Activated CD4-positive, alpha-beta T cell treated with anti-CD3 and anti-CD28 coated beads, Interleukin-2, amount 50 U/mL, for 16 hours (primary cell): ENCODE data around the gene KCNK5.
A peak's percentile ranks its signal among the peaks of the same experiment; 100 is the strongest.

Experiments
- DNase-seq: peaks from one replicate; pipeline ENCODE4 v3.0.0-alpha.2; 2020

Gene KCNK5, protein sequence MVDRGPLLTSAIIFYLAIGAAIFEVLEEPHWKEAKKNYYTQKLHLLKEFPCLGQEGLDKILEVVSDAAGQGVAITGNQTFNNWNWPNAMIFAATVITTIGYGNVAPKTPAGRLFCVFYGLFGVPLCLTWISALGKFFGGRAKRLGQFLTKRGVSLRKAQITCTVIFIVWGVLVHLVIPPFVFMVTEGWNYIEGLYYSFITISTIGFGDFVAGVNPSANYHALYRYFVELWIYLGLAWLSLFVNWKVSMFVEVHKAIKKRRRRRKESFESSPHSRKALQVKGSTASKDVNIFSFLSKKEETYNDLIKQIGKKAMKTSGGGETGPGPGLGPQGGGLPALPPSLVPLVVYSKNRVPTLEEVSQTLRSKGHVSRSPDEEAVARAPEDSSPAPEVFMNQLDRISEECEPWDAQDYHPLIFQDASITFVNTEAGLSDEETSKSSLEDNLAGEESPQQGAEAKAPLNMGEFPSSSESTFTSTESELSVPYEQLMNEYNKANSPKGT

DNA sequence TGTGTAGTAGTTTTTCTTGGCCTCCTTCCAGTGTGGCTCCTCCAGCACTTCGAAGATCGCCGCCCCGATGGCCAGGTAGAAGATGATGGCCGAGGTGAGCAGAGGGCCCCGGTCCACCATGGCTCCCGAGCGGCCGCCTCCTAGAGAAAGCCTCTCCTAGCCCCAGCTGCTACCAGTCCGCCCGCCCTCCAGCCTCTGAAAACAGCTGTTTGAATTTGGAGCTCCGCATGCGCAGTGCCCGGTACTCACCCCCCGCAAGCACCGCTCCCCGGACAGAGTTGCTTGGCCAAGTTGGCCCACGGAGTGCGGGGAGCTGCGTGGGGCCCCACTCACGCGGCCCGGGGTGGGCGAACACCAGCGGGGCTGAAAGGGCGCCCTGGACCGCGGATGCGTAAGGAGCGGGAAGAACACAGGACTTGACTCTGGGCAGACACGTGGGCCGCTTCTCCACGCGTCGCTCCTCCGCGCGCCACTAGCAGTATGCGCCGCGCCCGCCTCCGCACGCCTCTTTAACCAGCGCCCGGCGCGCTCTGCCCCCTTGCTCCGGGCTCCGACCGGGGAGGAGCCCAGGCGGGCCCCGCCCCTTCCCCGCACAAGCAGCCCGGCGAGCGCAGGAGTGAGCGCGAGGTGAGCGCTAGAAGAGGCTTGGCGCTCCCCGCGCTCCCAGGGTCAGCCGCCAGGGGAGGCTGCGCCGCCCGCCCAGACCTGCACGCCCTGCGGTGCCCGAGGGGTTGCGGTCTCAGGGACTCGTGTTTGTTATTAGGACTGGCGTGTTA is at the start of gene KCNK5:
Gene KCNK5, minus strand, starts transcription at position 484 of the 776 bp plus-strand sequence. Its CDS starts 364 bp downstream, at position 120.
- peak; percentile 91 for DNase-seq

DNA sequence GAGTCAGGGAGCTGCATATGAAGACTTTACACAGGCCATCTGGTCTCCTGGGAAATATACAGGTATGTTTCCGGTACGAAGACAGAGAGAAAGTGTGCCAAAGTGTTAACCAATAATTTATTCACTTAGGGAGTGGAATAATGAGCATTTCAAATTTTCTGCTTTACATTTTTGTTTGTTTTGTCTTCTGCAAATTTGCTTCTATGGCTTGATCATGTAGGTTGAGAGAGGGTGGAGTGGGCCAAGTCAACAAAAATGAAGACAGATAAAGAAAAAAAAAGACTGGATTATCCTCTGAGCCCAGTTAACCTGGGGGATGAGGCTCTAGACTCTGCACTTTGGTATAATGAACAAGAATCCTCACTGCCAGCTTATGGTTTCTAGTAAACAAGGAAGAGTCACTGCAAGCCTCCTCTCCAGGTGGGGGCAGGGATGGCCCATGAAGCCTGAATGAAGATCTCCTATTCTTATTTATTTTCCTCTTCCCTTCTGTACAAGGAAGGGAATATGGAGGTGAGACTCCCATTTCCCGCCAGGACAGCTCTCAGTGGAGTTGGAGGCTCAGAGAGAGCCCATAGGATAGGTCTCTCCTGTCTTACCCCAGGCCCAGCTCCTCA is 47.2 kb upstream of the KCNK5 start:
- DNase-seq: no peak

DNA sequence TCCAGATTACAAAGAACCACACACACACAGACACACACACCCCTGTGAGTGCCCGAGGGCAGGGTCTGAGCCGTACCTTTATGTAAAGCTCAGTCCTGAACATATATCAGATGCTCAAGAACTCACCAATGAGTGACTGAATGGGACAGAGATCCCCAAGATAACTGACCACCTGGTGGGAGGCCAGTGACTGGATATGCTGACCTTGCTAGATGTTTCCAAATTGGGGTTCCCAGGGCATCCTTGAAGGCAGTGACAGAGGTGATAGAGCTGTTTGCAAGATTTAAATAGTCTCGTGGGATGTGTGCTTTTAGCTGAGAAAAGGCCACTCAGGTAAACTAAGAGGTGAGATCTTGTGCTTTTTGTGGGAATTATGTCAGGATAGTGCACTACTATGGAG is 45.6 kb upstream of the KCNK5 start:
- DNase-seq: no peak

DNA sequence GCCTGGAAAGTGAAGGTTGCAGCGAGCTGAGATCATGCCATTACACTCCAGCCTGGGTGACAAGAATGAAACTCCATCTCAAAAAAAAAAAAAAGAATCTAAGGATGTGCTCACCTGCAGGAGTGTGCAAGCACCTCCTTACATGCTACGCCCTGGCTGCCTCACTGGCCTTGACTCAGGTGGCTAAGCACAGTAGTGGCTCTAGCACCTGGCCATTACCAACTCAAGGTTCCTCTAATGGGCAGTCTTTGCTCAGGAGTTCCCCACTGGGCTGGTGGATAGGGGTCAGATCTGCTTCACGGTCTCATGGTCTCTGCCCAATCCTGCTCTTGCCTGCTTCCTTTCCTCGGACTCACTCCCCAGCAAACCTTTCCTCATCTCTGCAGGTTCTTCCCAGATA is 45.2 kb upstream of the KCNK5 start:
- DNase-seq: no peak

DNA sequence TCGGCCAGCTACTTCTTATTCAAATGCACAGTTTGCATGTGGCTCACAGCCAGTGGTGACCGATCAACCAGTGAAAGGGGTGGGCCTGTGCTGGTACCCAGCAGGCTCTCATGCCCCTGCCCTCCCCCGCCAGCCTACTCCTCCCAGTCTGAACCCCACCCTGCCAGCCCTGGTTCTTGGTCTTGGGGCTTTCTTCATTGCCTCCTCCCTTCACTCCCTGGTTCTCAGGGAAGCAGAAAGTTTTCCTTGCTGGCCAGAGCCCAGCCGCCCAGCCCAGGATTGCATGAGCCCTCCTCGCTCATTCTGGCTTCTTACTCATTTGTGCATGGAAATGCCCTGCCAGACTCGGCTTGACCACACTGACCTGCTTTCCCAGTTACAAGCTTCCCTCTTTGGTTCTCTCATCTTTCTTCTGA is 44.1 kb upstream of the KCNK5 start:
- no peak for DNase-seq

DNA sequence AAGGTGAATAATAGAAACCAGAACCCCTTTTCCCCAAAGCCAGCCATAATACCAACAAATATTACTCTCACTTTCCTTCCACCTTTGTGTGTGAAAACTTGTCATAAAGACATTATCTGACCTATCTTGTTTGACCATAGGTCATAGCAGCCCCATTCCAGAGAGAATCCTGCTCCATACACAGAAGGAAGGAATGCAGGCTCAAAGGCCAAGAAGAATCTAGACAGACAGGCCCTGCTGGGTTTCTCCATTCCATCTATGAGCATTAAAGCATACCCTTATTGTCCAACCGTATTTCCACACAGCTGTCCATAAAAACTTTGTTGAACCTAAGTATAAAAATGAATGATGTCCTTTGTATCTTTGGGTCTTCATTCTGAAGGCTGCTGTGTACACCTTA is 40.7 kb upstream of the KCNK5 start:
- DNase-seq: no peak

DNA sequence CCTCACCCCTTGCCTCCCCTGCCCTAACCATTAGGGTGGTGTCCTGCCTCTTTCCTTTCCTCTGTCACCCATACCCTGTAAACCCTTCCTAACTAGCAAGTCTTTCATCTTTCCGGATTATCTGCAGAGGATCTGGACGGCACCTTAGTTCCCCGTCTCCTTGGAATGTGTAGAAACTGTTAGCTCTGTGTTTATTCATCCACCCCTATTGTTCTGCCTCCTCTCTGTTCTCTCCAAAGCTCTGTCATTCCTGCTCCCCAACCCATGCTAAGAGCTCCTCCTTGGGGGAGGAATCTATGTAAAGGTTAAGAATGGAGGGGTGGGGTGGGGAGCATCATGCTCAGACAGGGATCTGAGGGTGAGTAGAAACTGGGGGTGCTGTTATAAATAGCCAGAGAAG is 39.4 kb upstream of the KCNK5 start:
- DNase-seq: no peak

DNA sequence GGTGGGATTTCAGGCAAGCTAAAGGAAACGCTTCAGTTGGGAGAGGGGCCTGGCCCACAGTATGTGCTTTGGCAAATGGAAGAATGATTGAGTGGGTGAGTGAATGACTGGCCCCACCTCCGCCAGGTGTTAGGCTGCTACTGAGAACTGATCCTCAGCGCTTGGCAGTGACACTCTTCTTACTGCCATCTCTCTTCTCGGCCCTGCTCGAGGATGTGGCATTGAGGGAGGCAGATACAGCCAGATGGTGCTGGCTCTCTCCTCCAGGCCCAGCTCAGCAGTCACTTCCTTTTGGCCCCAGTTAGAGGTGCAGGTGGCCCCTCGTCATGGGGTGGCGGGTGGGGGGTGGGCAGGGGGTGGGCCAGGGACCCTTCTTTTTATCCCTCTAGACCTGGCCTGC is 38.9 kb upstream of the KCNK5 start:
- DNase-seq: no peak

DNA sequence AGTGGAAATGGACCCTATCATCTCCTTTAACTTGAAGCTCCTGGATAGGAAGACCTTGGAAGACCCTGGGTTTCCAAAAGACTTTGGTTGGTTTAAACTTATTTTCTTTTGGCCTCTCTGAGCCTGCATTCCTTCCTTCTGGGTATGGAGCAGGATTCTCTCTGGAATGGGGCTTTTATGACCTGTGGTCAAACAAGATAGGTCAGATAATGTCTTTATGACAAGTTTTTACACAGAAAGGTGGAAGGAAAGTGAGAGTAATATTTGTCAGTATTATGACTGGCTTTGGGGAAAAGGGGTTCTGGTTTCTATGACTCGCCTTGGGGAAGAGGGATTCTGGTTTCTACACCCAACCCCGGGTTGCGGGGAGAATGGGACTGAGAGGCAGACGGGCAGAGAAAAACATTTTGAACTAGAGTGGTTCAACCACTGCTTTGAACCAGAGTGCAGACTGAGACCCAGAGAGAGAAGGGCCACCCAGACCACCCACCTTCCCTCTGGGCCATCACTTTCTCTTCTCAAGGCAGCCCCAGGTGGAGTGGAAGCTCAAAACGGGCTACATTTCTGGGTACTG is 37.6 kb upstream of the KCNK5 start:
- no peak for DNase-seq

DNA sequence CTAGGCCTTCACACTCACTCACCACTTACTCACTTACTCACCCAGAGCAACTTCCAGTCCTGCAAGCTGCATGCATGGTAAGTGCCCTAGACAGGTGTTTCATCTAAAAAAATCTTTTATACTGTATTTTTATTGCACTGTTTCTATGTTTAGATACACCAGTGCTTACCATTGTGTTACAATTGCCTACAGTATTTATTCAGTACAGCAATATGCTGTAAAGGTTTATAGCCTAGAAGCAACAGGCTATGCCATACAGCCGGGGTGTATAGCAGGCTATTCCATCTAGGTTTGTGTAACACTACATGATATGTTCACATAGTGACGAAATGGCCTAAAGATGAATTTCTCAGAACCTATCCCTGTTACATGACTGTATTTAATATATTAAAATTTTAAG is 37.1 kb upstream of the KCNK5 start:
- no peak for DNase-seq

DNA sequence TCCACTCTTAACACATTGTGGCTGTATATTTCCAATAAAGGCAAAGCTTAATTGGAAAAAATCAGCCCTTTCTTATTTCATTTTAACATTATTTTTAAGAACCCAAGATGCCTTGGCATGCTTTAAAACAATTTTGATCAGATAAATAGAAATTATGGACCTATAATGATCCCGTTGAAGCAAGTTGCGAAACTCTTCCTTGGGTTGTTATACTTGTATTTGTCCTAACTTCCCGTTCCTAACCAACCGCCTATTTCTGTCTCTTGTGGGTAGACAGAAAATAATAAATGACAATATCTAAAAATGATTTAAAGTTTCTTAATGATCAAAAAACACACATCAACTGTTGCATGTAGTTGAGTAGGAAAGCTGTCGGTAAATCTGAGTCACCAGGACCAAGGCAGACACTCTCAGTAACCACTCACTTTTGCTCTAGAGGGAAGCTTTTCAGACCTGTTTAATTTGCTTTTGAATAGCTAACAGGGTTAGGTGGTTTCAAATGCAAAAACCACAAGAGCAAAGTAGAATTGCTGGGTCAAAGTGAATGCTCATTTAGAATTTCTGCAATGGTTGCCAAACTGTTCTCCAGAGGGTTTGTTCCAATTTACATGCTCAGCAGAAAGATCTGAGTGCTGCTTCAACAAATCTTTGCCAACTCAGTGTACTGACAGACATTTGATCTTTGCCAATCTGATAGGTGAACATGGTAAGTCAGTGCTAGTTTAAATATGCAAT is 34.2 kb upstream of the KCNK5 start:
- DNase-seq: peak; percentile 50

DNA sequence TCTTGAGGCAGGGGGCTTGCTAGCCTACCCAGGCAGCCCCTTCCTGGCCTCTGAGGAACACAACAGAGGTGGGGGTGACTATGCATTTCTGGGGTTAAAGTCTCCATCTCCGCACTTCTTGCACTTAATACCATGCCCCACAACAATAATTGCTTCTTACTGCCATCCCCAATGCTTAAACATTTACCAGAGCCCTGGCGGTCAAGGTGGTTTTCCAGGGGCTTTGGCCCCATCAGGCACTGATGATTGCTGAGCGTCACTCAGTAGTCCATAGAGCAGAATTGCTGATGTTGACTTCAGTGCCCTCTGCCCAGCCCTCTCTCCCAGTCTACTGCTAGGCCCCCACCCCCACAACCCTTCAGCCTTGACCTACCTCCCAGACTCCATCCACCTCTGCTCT is 32.5 kb upstream of the KCNK5 start:
- no peak for DNase-seq

DNA sequence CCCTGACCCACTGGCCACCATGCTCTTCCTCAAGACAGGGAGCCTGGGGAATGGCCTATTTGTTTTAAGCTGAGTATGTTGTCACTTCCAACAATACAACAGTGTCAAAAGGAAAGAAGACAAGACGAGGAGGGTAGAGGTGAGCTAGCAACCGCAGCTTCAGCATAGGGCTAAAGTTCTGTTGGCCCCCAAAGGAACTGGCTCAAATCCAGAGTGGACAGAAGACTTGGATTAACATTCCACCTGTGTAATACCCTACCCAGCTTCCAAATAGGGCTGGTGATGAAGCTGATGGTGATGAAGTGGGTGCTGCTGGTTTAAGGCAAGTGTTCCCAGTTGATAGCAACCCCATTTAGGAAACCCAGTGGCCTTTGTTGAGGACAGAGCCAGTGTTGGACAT is 31.7 kb upstream of the KCNK5 start:
- no peak for DNase-seq

DNA sequence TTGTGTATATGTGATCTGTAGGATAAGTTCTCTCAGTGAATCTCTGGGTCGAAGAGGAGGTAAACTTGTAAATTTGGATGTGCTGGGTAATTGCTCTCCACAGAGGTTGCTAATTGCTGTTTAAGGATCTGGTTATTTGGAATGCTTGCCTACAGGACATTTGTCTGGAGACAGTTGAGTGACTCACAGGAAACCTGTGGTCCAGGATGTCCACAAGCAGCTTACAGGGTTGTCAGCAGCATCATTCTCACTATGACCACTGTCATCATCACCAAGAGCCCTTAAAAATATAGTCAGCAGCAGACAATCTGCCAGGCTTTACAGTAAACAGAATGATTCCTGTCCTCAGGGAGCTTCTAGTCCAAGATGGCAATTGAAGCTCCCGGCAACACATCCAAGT is 31.2 kb upstream of the KCNK5 start:
- peak; percentile 10 for DNase-seq

DNA sequence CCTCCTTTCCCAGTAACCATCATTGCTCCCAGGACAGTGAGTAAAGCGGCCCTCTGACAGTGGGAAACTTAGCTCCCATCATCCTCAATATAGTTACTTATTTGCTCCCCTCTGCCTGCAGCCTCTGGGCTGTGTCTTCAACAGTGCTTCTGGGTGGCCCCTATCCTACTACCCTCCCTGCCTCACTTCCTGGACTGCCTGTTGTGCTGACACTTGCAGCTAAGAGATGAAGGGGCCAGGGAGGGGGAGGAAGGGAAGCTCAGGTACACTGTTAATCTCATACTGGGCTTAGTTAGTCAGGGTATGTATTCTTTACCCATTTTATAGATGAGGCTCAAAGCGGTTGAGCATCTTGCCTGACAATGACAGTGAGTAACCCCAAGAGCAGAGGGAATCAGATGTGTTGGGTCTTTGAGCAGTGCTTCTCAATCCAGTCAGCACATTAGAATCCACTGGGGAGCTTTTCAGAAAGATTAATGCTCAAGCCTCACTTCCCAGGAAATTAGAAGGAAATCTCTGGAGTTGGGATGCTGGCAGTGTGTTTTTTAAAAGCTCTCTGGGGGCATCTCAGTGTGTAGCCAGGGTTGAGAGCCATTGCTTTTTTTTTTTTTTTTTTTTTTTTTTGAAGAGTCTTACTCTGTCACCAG is 27.1 kb upstream of the KCNK5 start:
- no peak for DNase-seq

DNA sequence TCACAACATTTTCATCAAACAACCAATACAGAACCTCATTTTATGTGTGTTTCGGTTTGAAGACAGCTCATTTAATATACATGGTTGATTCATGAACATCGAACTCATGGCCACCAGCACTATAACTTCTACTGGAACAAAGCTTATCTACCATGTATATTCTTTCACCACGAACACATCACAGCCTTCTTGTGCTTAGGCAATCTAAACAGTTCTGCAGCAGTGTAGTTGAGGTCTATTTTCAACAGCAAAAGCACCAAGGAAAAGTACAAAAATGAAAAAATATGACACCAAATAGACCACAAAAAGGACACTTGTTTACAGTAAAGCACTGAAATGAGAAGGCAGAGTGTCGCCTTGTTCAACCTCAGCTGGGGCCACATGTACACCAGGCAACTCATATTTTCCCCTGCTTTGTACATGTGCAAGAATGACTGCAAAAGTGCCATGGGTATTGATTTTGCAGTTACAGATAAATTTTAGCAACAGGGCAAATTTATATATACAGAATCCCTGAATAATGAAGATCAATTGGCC is 25.8 kb upstream of the KCNK5 start:
- peak; percentile 23 for DNase-seq

DNA sequence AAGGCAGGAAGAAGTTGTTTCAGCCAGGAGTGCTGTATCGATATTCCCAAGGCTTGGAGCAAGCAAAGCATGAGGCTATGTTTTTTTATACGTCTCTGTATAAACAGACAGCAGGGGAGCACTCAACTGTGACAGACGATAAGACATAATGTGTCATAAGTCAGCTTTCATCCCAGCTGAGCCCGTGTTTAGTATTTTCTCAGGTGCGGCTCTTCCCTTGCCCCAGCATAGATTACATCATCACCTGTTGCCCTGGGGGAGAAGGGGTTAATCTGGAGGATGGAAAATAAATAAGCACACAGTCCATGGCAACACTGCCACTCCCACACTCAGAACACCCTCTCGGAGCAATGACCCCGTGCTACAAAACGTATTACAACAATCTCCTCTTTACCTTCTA is 22.1 kb upstream of the KCNK5 start:
- no peak for DNase-seq

DNA sequence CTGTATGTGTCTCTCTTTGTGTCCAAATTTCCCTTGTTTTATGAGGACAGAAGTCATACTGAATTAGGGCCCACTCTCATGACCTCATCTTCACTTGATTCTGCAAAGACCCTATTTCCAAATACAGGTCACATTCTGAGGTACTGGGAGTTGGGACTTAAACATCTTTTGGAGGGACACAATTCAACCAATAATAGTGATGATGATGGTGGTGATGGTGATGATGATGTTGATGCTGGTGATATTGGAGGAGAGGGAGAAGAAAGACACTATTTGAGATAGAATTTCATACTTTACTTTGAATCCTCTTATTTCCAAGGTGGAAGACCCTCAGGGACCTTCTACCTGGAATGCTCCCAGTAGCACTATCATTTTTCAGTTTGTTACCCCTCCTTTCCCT is 21.2 kb upstream of the KCNK5 start:
- DNase-seq: no peak

DNA sequence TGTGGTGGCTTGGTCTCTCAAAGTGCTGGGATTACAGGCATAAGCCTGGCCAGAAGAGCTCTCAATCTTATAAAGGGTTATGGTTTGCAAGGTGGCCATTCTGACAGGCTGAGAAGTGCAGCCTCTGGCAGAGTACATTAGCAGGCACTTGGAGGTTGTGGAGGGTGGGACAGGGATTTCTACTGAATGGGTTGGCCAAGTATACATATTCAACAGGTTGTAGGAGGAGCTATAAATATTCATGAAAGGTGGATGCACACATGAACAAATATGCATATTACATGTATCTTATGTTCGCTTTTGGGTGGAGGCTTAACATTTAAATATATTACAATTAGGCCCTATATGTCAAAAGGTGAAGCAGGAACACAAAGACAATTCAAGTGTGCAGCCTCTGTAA is 20.0 kb upstream of the KCNK5 start:
- DNase-seq: no peak

DNA sequence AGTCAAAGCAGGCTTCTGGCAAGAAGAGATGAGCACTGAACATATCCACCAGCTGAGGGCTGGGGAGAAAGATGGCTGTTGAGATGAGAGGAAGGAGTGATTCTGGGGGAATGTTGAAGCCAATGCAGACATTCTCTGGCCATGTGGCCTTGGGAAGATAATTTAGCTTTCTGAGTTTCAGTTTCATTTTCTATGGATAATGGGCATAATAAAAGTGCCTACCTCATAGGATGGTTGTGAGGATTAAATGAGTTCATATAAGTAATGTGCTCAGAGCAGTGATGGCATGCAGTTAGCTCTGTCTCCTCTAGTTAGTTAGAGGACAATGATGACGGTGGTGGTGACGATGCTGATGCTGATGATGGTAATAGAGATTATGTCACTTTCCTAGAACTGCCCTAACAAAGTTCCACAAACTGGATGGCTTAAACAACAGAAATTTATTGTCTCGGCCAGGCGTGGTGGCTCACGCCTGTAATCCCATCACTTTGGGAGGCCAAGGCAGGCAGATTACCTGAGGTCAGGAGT is 18.5 kb upstream of the KCNK5 start:
- DNase-seq: no peak

DNA sequence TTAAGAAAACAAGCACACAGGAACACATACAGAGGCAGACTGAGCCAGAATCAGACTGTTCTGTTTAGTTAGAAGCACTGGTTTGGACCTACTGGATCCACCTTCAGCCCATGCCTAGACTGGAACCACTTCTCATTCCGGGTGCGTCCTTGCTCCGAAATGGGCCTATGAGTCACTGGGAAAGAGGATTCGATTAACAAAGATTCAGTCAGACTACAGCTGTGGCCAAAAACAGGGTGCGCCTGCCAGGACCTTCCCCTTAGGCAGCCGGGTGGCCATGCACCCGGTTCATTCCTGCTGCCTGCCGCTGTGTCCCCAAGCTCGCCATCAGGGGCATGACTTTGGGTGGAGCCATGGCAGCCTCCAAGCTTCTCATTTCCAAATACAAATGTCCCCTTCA is 14.5 kb upstream of the KCNK5 start:
- no peak for DNase-seq
